ENCODE data around the gene TTC4.

Gene TTC4

GRCh38 chr1:54788459-54788858, 72.8 kb downstream of the TTC4 start:
- no peak for DNase-seq

- no peak for DNase-seq
These were observed 76.3 kb downstream of the TTC4 start for GRCh38 chr1:54791880-54792522.

Measured in NCI-H524 treated with DMSO at 0.1 percent for 48 hours (cell line).